GM12801 (cell line): ENCODE measurements around the gene NINL.

Experiments used
- CTCF ChIP-seq: IDR thresholded peaks from one replicate; pipeline ENCODE4 v1.5.1; 2011; ENCODE audit warnings: control low read depth; ENCODE audit not compliant: insufficient read length; ENCODE audit errors: extremely low read depth

The NINL gene

GRCh38 chr20:25437153-25437581, 148.2 kb downstream of the NINL start:
- TF ChIP-seq CTCF = no peak

- TF ChIP-seq CTCF = no peak
Observed at GRCh38 chr20:25424536-25424935, 160.8 kb downstream of the NINL start.

- TF ChIP-seq CTCF = no peak
Observed at GRCh38 chr20:25422032-25422431, 163.3 kb downstream of the NINL start.

- TF ChIP-seq CTCF = no peak
Observed at GRCh38 chr20:25421102-25421501, 164.2 kb downstream of the NINL start.

- no peak for TF ChIP-seq CTCF
Observed at GRCh38 chr20:25418776-25419175, 166.6 kb downstream of the NINL start.

- no peak for TF ChIP-seq CTCF
Observed at GRCh38 chr20:25408890-25409289, 176.4 kb downstream of the NINL start.

GRCh38 chr20:25408170-25408547, 177.2 kb downstream of the NINL start:
- TF ChIP-seq CTCF = no peak

GRCh38 chr20:25407311-25408169, 177.8 kb downstream of the NINL start, which contains the start of gene GINS1:
Gene GINS1 (plus strand): TSS chr20:25407673. CDS start chr20:25407821, 148 bp downstream.
- no peak for TF ChIP-seq CTCF
